GM12872 (cell line): ENCODE results near the gene TLL1.

ENCODE experiments used
- CTCF ChIP-seq: IDR thresholded peaks from 3 replicates; pipeline ENCODE4 v1.5.1; 2011; ENCODE audit warnings: low read depth, mild to moderate bottlenecking, low read length, moderate library complexity; ENCODE audit not compliant: insufficient read depth

The TLL1 gene

GRCh38 chr4:165894159-165894558 lies 21.1 kb downstream of the TLL1 start:
- no peak for TF ChIP-seq CTCF

GRCh38 chr4:165905405-165906027 lies 32.5 kb downstream of the TLL1 start:
- no peak for TF ChIP-seq CTCF

- no peak for TF ChIP-seq CTCF
Observed at GRCh38 chr4:165906272-165906671, 33.2 kb downstream of the TLL1 start.

GRCh38 chr4:165909947-165910346 lies 36.9 kb downstream of the TLL1 start:
- no peak for TF ChIP-seq CTCF

- no peak for TF ChIP-seq CTCF
Observed at GRCh38 chr4:165915215-165915614, 42.2 kb downstream of the TLL1 start.

GRCh38 chr4:165921546-165921945 lies 48.5 kb downstream of the TLL1 start:
- no peak for TF ChIP-seq CTCF

- TF ChIP-seq CTCF = no peak
Observed at GRCh38 chr4:165922747-165923146, 49.7 kb downstream of the TLL1 start.
